Right ventricle myocardium superior (tissue), 1 donor: Measurements from ENCODE around the gene CC2D2B. TPM values are rescaled to one million over a fixed set of nuclear protein-coding genes. Genes with fewer than 3 reads are reported as not detected.
A peak's percentile ranks its signal among the peaks of the same experiment; 100 is the strongest.
"Not testable (repeated sequence)": the region's sequence is repeated elsewhere in the genome, so short reads cannot be mapped to it uniquely, and the experiment has no call there.

ENCODE experiments used
- ATAC-seq: fragments of 200-7000 bp; cut with Tn5 transposase; one replicate; pipeline ENCODE4 v1.9.1; 2020; ENCODE audit warnings: mild to moderate bottlenecking; ENCODE audit not compliant: poor library complexity
- DNase-seq: peaks from one replicate; pipeline ENCODE4 v3.0.0-alpha.2; 2020
- intact Hi-C: fragments of 100-400 bp; cut with DNase I; formaldehyde crosslinking; loops from one replicate; pipeline ENCODE4 v1.11.2; 2022
- long read RNA-seq: library from polyadenylated mRNA; unstranded; transcript quantifications from one replicate; pipeline ENCODE4 v2.0.0, GENCODE V29; 2021
- total RNA-seq: library from RNA; stranded (reverse); fragmentation: NEBNext Ultra II Directional; extraction: Animal tissue kit (Norgen Biotek cat#: 25700); gene quantifications from one replicate; pipeline ENCODE4 v1.2.1, GENCODE V29; 2021
- donor health status: DM: no; HTN: yes; CAD: no; lungs with severe emphysema.

Gene CC2D2B, protein sequence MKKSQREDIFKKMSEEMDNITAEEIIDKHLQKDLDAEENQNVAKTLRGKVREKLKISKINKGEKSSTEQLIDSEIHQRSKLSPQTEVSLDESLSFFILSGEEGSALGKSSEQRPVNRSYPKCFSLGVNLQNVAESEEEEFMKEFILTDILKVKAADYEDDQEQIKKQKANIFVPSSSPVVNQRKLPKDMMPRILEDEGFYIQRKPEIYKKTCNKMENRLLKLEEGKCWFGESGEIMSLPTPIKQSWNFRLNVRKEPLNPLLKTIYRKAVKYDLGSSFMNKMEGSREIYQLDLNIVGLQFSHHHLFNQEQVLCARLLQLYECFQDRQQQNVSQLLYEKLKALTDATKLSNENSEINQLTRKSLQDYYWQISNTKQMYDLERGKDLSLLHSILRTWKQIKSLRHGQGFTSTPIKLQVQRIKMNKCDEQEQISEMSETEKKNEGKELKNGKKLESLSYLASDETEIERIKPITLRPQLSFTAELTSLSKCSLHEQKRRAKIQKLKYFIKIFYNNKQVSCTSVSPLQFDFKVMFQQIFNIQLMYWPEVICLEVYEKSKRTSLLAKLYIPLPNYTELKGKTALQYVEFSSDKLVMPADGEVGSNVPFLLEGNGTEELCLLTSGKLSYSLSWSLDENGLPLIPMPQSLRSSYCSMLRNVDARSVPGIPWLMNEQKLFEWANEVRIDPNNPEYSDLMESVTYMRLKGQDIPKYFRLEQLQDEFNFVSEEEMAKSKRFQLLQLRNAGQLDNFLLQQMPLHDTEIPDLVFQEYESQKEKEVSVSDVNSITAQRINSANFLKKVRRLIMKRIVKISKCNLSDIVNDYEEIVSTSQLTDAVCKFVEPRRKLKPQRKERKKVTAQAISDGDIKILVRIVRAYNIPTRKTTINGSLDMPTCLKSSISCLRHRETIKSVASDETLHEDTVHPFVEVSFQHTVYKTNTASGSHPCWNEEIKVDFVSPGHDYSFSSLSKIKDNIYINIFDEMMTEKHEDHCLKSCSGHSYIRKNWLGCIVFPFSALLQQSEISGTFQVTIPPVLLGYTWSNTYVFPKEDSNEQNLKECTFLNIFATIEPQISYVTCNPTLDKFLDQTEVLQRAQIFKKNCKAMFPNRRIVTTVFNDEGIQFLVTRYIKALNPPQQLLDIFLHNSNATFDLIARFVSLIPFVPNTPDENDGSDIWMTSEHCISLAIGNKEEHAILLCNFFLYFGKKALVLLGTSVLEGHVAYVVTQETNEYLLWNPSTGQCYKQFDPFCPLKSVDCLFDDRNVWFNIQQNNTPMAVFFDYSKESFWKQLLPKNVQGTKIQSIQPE (N-terminal part only)
- total RNA-seq = 0.13 TPM
- long read RNA-seq = 0 reads

DNA sequence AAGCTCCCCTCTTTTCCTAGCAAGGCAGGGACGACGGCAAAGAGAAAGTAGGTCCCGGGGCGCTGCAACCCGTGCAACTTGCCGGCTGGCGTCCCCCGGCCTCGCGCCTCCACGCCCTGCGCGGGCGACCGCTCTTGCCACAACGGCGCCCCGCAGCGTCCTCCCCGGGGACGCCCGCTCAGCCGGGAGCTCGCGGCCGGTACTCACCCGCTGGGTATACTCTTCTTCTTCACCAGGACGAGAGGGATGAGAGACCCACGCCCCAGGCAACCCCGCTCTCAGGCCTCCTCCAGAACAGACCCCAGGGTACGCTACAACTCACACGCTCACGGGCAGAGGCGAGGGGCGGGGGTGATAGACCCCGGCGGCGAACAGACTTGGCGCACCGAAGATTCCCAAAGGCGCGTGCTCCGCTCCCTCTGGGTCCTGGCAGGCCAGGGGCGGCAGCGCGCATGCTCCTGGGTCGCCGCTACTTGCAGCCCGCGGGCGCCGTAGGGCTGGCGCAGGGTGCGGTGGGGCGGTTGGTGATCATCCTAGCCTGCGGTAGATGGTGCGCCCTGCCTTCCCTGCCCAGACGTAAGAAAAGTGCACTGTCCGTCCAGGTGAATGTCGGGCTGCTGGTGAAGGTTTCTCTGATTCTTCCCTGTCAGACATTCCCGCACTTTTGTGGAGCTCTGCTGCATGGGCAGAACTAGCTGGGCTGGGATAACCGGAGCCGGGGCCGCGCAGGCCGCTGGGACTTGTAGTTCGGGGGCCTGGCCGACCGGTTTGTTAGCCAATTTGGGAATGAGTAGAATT is at the start of gene CC2D2B:
TSS of gene CC2D2B (plus strand) at position 520 of the 798 bp plus-strand sequence. CDS start 3,349 bp downstream, outside the sequence.
- ATAC-seq (peak; percentile 98), DNase-seq (peak; percentile 91)
- intact Hi-C loops = no loop called here

DNA sequence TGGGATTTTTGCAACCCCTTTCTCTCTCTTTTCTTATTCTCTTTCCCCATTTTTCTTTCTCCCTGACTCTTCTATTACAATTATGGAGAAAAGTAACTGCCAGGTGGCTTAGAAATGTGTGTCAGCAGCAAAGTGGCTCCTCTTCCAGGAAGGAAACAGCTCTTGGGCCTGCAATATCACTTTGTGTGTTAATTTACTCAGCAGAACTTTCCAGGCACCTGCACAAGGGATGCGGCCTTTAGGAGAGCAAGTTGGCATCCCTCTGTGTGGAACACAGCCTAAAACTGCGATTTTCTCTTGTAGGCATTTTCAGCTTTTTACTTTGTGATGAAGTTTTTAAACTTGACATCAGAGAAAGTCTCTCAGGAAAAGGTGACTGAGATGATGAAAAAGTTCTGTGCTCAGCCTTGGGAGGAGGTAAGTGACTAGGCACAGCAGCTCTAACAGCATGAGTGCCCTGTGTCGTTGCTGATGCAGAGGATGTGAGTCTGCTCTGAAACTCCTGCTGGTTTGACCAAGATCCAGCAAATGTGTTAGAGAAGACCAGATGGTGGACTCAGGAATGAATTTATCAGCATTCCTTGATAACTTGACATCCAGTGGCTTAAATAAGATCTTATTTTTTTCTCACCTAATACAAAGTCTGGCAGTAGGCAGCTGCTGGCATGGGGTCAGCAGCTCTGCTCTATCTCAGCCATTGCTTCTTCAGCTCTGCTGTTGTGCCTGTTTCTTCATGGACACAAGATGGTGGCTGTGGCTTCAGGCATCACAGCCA is 47.4 kb upstream of the CC2D2B start:
- DNase-seq (no peak), ATAC-seq (no peak)
- intact Hi-C loops = no loop called here

DNA sequence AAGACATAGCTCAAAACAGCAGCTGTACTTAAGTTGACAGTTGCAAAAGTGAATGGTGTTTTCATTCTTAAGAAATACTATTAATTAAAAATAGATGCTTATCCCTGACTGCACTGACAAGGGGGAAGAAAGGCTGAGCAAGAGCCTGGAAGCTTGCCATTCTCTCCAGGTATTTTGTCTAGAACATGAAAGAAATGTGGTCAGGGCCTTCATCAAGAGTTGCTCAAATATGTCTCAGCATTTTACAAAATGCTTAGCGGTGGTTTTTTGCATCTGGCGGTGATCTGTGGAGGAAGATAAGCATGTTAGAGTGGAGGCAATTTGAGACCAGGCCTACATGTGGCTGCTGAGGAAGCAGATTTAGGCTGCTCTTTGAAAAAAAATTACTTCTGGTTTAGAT is 46.4 kb upstream of the CC2D2B start:
- intact Hi-C loops = no loop called here
- no peak for ATAC-seq
- no peak for DNase-seq

DNA sequence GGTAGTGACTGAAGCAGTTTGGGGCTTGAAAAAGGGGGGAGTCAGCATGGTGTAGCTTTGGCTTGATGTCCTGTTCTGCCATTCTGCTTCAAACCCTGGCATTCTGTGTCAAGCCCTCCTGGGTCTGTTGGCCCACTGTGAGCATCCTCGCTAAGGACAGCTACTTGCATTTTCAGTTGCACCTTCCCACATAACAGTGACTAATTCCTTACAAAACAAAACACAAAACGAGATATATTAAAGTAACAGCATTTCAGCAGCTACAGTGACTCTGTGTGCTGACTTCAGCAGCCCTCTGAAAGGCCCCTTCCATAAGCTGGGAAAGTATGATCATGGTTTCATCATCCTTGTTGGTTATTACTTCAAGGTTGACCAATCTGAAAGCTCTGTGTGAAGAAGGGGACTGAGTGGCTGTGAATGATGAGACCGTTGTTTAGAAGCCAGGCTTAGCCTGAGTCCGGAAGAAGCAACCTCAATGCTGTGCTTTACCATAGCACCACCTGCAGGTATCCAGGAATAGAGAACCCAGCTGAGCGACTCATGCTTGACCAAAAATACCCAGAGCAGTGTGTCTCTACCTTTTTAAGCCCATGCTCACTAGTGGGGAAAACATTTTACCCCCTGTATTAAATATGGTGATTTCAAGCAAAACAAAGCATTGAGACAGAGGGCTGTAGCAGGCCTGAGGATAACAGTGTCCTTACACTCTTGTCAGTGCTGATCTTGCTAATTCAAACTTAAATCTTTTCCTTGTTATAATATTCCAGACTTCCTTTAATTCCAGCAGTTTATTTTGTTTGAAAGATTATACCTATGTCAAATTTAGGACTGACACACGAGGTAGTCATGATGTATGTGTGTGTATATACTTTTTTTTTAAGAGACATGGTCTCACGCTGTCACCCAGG is 42.6 kb upstream of the CC2D2B start:
- DNase-seq (no peak), ATAC-seq (peak; percentile 87)
- intact Hi-C loops = no loop called here

DNA sequence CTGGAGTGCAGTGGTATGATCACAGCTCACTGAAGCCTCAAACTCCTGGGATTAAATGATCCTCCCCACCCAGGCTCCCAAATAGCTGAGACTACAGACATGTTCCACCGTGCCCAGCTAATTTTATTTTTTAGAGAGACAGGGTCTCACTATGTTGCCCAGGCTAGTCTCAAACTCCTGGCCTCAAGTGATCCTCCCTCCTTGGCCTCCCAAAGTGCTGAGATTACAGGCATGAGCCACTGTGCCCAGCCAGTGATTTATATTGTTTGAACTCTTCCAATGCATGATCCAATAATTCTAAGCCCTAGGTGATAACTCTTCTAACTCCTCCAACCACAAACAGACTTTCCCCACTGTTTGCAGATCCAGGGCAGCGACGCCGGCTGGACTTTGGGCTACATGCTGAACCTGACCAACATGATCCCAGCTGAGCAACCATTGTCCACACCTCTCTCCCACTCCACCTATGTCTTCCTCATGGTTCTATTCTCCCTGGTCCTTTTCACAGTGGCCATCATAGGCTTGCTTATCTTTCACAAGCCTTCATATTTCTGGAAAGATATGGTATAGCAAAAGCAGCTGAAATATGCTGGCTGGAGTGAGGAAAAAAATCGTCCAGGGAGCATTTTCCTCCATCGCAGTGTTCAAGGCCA is 41.8 kb upstream of the CC2D2B start:
- no peak for DNase-seq
- intact Hi-C loops = no loop called here
- no peak for ATAC-seq

DNA sequence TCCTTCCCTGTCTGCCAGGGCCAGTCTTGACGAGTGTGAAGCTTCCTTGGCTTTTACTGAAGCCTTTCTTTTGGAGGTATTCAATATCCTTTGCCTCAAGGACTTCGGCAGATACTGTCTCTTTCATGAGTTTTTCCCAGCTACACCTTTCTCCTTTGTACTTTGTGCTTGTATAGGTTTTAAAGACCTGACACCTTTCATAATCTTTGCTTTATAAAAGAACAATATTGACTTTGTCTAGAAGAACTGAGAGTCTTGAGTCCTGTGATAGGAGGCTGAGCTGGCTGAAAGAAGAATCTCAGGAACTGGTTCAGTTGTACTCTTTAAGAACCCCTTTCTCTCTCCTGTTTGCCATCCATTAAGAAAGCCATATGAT is 41.3 kb upstream of the CC2D2B start:
- DNase-seq = no peak
- ATAC-seq = no peak
- intact Hi-C loops = no loop called here

DNA sequence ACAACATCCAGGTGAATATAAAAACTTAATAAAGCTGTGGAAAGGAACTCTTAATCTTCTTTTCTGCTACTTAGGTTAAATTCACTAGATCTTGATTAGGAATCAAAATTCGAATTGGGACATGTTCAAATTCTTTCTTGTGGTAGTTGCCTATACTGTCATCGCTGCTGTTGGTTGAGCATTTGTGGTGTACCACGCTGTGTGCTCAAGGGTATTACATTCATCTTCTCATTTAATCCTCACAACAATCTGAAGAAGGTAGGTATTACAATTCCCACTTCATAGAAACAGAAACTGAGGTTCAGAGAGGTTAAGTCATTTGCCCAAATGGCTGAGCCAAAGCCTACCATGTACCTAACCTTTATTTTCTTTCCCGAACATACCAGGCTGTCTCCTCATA is 39.9 kb upstream of the CC2D2B start:
- no peak for DNase-seq
- intact Hi-C loops = no loop called here
- ATAC-seq = no peak

DNA sequence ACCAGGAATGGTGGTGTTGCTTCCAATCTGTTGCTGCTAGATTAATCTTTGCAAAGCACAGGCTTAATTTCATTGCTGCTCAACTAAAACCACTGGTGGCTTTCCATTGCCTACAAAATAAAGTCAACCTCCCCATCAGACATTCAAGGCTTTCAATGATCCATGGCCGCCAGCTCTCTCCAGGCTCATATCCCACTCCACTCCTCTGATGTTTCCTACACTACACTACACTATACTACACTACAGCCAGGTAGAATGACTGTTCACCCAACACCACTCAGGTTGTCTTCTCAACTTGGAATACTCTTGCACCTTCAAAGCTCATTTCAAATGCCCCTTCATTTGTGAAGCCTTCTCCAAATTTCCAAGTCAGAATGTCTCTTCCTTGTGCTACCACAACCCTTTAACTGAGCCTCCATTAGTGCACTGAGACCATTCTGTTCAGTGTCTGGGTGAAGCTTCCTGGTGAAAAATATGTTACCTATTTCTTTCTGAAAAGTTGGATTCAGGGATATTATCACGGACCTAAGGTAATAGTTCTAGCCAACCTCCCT is 35.5 kb upstream of the CC2D2B start:
- DNase-seq (no peak), ATAC-seq (no peak)
- intact Hi-C loops = no loop called here

DNA sequence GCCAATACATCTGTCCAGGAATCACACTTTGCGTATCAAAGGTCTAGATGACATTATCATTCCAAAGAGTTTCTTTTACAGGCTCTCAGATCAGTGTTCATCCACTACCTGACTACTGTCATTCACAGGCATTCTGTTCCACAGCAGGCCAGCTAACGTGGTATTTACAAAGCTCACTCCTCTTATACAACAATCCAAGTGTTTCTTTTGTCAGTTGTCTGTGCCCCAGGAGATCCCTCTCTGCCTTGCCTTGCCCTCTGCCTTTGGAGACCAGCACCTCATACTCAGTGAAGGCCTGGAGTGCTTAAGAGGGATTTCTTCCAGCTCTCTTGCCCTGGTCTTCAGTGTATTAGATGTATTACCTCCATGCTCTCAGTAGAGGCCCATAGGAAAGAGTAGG is 34.6 kb upstream of the CC2D2B start:
- intact Hi-C loops = no loop called here
- ATAC-seq (no peak), DNase-seq (no peak)

DNA sequence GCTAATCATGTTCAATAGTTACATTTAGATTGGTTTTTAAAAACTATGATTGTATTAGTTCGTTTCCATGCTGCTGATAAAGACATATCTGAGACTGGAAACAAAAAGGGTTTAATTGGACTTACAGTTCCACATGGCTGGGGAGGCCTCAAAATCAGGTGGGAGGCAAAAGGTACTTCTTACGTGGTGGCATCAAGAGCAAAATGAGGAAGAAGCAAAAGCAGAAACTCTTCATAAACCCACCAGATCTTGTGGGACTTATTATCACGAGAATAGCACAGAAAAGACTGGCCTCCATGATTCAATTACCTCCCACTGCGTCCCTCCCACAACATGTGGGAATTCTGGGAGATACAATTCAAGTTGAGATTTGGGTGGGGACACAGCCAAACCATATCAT is 34.1 kb upstream of the CC2D2B start:
- intact Hi-C loops = no loop called here
- DNase-seq (no peak), ATAC-seq (no peak)

DNA sequence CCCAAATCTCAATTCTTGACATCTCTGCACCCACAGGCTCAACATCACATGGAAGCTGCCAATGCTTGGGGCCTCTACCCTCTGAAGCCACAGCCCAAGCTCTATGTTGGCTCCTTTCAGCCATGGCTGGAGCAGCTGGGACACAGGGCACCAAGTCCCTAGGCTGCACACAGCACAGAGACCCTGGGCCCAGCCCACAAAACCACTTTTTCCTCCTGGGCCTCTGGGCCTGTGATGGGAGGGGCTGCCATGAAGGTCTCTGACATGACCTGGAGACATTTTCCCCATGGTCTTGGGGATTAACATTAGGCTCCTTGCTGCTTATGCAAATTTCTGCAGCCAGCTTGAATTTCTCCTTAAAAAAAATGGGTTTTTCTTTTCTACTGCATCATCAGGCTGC is 33.0 kb upstream of the CC2D2B start:
- DNase-seq, intact Hi-C loops, ATAC-seq: not testable (repeated sequence)

DNA sequence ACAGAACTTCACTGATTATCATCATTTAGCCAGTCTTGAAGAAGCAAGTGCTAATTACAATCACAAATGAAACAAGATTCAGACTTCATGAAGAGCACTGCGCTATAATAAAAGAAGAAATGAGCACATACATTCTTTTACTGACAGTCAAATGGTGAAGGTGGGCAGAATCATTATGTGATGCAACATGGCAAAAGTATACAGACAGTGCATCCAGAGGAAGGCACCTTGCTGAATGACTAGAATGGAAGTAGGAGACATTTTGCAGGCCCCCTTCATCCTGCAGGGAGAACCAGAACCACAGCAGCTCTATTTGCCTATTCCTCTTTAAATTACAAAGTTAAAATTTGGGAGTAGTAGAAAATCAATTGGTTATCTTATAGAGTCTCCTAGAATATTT is 31.0 kb upstream of the CC2D2B start:
- intact Hi-C loops = no loop called here
- DNase-seq (no peak), ATAC-seq (no peak)

DNA sequence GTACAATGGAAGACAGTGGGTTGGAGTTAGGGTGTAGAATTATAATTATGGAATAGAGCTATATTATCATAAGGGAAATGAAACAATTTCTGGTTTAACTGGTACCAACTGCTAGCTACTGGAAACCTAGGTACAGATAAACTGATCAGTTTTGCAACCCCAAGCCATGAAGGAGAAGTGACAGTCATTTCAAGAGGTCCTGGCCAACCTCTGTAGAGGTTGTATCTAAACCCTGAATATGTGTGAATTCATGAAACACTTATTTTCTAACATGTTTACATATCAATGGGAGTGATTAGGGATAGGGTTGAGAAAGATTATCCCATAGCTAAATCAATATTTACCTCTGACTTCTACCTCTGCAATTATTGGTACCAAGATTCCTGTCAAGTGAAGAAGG is 29.9 kb upstream of the CC2D2B start:
- ATAC-seq = no peak
- intact Hi-C loops = no loop called here

DNA sequence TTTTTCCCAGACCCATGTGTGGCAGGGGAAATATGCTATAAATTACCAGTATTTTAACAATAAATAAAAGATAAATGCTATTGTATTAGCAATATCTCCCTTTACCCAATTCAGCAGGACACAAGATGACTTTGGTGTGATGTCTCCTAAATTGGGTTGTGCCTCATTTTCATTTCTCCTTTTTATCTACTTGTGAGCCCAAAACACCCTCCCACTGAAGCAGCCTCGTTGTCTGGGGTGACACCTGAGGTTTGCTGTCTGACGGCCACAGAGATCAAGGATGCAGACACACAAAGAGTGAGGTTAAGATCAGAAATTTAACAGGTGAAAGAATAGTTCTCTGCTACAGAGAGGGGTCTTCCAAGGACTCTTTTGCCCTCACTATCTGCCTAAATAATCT is 27.1 kb upstream of the CC2D2B start:
- ATAC-seq (no peak), DNase-seq (no peak)
- intact Hi-C loops = no loop called here

More for the DNA sequence above, 29.9 kb upstream of the CC2D2B start:
- DNase-seq = no peak

DNA sequence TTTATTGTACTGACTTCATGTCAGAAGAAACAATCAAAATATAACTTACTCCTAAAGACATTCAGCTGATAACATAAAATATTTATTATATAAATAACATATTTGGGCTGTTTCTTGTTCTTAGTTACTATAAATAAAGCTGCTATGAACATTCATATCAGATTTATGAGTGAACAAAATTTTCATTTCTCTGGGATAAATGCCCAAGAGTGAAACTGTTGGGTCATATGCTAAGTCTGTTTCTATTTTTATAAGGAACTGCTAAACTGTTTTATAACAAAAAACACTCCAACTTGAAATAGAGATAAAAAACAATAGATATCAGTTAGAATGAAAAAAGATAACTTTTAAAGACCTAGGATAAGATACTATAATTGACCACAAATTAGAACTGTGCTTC is 26.5 kb upstream of the CC2D2B start:
- DNase-seq = no peak
- intact Hi-C loops = no loop called here
- ATAC-seq = no peak

DNA sequence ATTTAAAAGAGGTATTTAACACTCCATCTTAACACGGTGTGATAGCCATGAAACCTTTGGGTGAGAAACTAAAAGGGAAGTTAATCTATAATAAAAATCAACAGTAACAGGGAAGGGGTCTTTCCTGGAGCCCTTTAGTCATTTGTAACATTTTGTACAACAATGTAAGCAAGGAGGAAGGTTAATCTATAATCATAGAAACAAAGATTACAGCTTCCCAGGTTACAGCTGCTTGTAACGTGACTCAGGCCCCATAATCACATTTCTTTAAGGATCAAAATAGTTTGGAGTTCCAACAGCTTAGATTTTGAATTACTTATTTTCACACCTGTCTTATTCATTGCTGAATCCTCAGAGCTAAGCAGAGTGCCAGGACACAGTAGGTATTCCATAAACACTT is 17.9 kb upstream of the CC2D2B start:
- ATAC-seq (no peak), DNase-seq (no peak)
- intact Hi-C loops = no loop called here
